ENCODE measurements around the gene SLC10A2. TPM values are rescaled to one million over a fixed set of nuclear protein-coding genes. Genes with fewer than 3 reads are reported as not detected.

Gene SLC10A2
- total RNA-seq, 2 donors from 2014 or later, result not detected

DNA sequence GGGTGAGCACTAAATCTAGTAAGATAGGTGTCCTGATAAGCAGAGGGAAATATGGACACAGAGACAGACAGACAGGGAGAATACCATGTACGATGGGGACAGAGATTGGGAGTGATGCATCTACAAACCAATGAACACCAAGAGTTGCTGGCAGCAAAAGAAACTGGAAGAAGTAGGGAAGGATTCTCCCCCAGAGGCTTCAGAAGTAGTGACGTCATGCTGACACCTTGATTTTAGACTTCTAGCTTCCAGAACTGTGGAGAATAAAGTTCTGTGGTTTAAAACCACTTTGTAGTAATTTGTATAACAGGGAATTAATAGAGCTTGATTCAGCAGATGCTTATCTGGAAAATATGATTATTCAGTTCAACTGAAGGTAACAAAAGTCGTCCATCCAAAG is 66.1 kb downstream of the SLC10A2 start:
- no peak overlapping the region for H3K27ac Mint-ChIP-seq
- H3K36me3 Mint-ChIP-seq (ENCODE audit: insufficient read depth in 2 of 2), result peaks cover 0 to 2% of the 10 kb centered on the region in 2 donors
- no peak for DNase-seq
- no peak for ATAC-seq (replicated peaks in 1 of 2)
- H3K4me3 Mint-ChIP-seq, result no peak overlapping the region
- H3K27me3 Mint-ChIP-seq (ENCODE audit: low read depth), result no peaks in the 10 kb centered on the region
- no peaks in the 10 kb centered on the region for H3K4me1 Mint-ChIP-seq (ENCODE audit: low read depth)
- peaks cover 0 to 3% of the 10 kb centered on the region in 2 donors for H3K9me3 Mint-ChIP-seq

DNA sequence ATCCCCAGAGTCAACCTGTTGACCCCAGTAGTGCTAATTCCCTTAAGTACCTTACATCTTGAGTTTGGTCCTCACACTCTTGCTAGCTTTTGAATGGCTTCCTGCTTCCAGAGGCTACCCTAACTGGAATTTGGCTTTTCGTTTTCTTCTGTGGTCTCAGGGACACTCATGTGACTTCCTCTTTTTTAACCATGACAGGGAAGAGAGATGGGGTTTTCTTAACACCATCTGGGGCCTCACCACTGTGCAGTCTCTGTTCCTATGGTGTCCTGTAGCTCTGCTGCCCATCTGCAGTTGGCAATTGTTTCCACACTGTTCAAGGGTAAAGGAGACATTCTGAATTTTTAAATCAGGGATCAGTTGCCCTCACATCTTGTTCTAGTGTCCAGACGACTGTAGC is 66.7 kb downstream of the SLC10A2 start:
- H3K27me3 Mint-ChIP-seq (ENCODE audit: low read depth), result no peaks in the 10 kb centered on the region
- peaks cover 0 to 3% of the 10 kb centered on the region in 2 donors for H3K9me3 Mint-ChIP-seq
- no peak overlapping the region for H3K4me3 Mint-ChIP-seq
- DNase-seq (no peak), ATAC-seq (replicated peaks in 1 of 2) (no peak)
- H3K36me3 Mint-ChIP-seq (ENCODE audit: insufficient read depth in 2 of 2), result peaks cover 0 to 2% of the 10 kb centered on the region in 2 donors
- no peak overlapping the region for H3K27ac Mint-ChIP-seq
- H3K4me1 Mint-ChIP-seq (ENCODE audit: low read depth), result no peaks in the 10 kb centered on the region

Other genes with a start within 250 kb of the SLC10A2 start
- 10 to 100 TPM; 84.7 to 85.8 TPM for gene ERCC5, start 220.4 kb downstream of the SLC10A2 start, total RNA-seq

Data from activated T-cell treated with anti-CD3 and anti-CD28 coated beads, Interleukin-2, amount 50 U/mL, for 72 hours (primary cell).